ENCODE results near the gene VMP1. TPM values are rescaled to one million over a fixed set of nuclear protein-coding genes. Genes with fewer than 3 reads are reported as not detected.
"Not testable (repeated sequence)": the region's sequence is repeated elsewhere in the genome, so short reads cannot be mapped to it uniquely, and the experiment has no call there.

VMP1 gene
- total RNA-seq, 2 experiments from 2014 or later: 239 to 248 TPM

GRCh38 chr17:59837308-59838051 is 130.0 kb downstream of the VMP1 start:
- H3K4me1 Mint-ChIP-seq (ENCODE audit: low read depth): peaks cover 28% of the 10 kb centered on the region
- H3K27ac Mint-ChIP-seq: peak overlapping the region; percentile 99
- intact Hi-C loops (cut with micrococcal nuclease): loop anchor here (1.0 to 2.0 kb wide), 2 partner anchors 8 to 51 kb away; no protein-coding TSS in a partner anchor
- peaks cover 2% of the 10 kb centered on the region for H3K27me3 Mint-ChIP-seq
- DNase-seq (peak; percentile 82), ATAC-seq (peak; percentile 86)
- POLR2A ChIA-PET: interaction anchor here (0.7 to 27.9 kb wide), 13 partner anchors 9 to 1494 kb away, joined by 3 to 1156 read pairs (median 7); partner anchors contain the start of genes CLTC, PTRH2 and VMP1
- peak overlapping the region; percentile 83 for H3K4me3 Mint-ChIP-seq
- peaks cover 66% of the 10 kb centered on the region for H3K36me3 Mint-ChIP-seq (ENCODE audit: low read depth)
- TF ChIP-seq, protein P1, sequence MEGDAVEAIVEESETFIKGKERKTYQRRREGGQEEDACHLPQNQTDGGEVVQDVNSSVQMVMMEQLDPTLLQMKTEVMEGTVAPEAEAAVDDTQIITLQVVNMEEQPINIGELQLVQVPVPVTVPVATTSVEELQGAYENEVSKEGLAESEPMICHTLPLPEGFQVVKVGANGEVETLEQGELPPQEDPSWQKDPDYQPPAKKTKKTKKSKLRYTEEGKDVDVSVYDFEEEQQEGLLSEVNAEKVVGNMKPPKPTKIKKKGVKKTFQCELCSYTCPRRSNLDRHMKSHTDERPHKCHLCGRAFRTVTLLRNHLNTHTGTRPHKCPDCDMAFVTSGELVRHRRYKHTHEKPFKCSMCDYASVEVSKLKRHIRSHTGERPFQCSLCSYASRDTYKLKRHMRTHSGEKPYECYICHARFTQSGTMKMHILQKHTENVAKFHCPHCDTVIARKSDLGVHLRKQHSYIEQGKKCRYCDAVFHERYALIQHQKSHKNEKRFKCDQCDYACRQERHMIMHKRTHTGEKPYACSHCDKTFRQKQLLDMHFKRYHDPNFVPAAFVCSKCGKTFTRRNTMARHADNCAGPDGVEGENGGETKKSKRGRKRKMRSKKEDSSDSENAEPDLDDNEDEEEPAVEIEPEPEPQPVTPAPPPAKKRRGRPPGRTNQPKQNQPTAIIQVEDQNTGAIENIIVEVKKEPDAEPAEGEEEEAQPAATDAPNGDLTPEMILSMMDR (IDR thresholded peaks at IDR 0.05): no peak
- H3K9me3 Mint-ChIP-seq: no peaks in the 10 kb centered on the region
- CTCF ChIA-PET: interaction anchor here (1.0 to 5.8 kb wide), 6 partner anchors 10 to 85 kb away, joined by 3 to 51 read pairs (median 7); no protein-coding TSS in a partner anchor

DNA sequence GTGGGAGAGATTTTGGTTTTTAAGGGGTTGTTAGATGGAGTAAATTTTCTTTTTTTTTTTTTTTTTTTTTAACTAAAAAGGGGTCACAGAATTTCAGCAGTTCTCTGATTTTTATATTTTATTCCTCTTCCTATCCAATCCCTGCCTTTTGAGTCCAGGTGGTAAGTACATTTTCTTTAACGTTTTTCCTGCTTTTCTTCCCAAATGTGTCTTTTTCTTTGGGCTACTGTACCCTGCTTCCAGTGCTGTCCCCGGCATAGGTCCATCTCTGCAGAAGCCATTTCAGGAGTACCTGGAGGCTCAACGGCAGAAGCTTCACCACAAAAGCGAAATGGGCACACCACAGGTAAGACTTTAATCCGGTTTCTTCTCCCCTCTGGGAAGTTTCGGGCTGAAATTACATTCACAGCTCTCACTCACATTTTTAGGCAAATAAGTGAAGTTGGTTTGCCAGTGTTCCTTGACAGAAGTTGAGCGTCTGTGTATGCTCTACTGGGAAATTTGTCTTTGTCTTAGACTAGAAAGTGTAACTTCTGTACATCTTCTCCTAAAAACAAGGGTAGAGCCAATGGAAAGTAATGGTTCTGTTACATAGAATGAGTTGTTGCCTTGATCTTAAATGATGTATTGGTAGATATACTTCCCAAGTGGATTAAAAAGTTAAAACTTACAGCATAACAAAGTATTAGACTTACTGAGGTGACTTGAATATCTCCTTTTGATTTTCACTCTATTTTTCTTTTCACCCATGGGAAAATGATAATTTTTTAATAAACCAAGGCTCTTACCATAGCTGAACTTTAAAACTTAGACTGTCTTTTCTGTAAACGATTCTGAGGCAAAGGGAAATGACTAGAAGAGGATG is 130.8 kb downstream of the VMP1 start:
- Mint-ChIP-seq H3K9me3 (no peaks in the 10 kb centered on the region), H3K36me3 (ENCODE audit: low read depth) (peaks cover 71% of the 10 kb centered on the region), H3K27ac (peak overlapping the region; percentile 99), H3K4me3 (peak overlapping the region; percentile 83), H3K27me3 (peaks cover 2% of the 10 kb centered on the region), H3K4me1 (ENCODE audit: low read depth) (peaks cover 28% of the 10 kb centered on the region)
- ChIA-PET CTCF (interaction anchor here (0.6 to 5.8 kb wide), 8 partner anchors 10 to 90 kb away, joined by 3 to 51 read pairs (median 3); no protein-coding TSS in a partner anchor), POLR2A (interaction anchor here (1.0 to 27.9 kb wide), 16 partner anchors 9 to 1504 kb away, joined by 3 to 1156 read pairs (median 12); partner anchors contain the start of genes CLTC, PTRH2, RPS6KB1 and TUBD1)
- no peak for ATAC-seq
- DNase-seq: peak; percentile 45
- intact Hi-C loops (cut with micrococcal nuclease): no loop called here
- TF ChIP-seq, protein P1 (IDR thresholded peaks at IDR 0.05): no peak

- TF ChIP-seq, protein P1 (IDR thresholded peaks at IDR 0.05): no peak
- Mint-ChIP-seq H3K4me3 (peak overlapping the region; percentile 83), H3K36me3 (ENCODE audit: low read depth) (peaks cover 63% of the 10 kb centered on the region), H3K4me1 (ENCODE audit: low read depth) (peaks cover 28% of the 10 kb centered on the region), H3K27me3 (peaks cover 2% of the 10 kb centered on the region), H3K27ac (peak overlapping the region; percentile 99), H3K9me3 (no peaks in the 10 kb centered on the region)
- POLR2A ChIA-PET: interaction anchor here (0.6 to 27.9 kb wide), 18 partner anchors 11 to 1505 kb away, joined by 3 to 1156 read pairs (median 6); partner anchors contain the start of genes PTRH2, RPS6KB1, TUBD1 and VMP1
- ATAC-seq: no peak
- no peak for DNase-seq
- CTCF ChIA-PET: interaction anchor here (0.7 to 5.8 kb wide), 9 partner anchors 9 to 87 kb away, joined by 3 to 51 read pairs (median 5); no protein-coding TSS in a partner anchor
- intact Hi-C loops (cut with micrococcal nuclease): loop anchor here (1.0 kb wide), 1 partner anchor 9 kb away; no protein-coding TSS in a partner anchor
These were observed 132.3 kb downstream of the VMP1 start for GRCh38 chr17:59839651-59840328.

- peaks cover 2% of the 10 kb centered on the region for H3K27me3 Mint-ChIP-seq
- peak overlapping the region; percentile 99 for H3K27ac Mint-ChIP-seq
- ATAC-seq: no peak
- CTCF ChIA-PET: interaction anchor here (1.0 to 5.8 kb wide), 7 partner anchors 10 to 86 kb away, joined by 4 to 51 read pairs (median 5); no protein-coding TSS in a partner anchor
- peaks cover 63% of the 10 kb centered on the region for H3K36me3 Mint-ChIP-seq (ENCODE audit: low read depth)
- H3K9me3 Mint-ChIP-seq: no peaks in the 10 kb centered on the region
- DNase-seq: peak; percentile 41
- peak overlapping the region; percentile 83 for H3K4me3 Mint-ChIP-seq
- H3K4me1 Mint-ChIP-seq (ENCODE audit: low read depth): peaks cover 35% of the 10 kb centered on the region
- TF ChIP-seq, protein P1 (IDR thresholded peaks at IDR 0.05): no peak
- POLR2A ChIA-PET: interaction anchor here (0.6 to 27.9 kb wide), 17 partner anchors 10 to 1506 kb away, joined by 3 to 1156 read pairs (median 8); partner anchors contain the start of genes CLTC, PTRH2, RPS6KB1 and TUBD1
- intact Hi-C loops (cut with micrococcal nuclease): loop anchor here (1.0 kb wide), 1 partner anchor 10 kb away; no protein-coding TSS in a partner anchor
These were observed 133.1 kb downstream of the VMP1 start for GRCh38 chr17:59840329-59841090.

GRCh38 chr17:59841091-59841881 is 133.8 kb downstream of the VMP1 start:
- H3K27ac Mint-ChIP-seq: peak overlapping the region; percentile 99
- intact Hi-C loops (cut with micrococcal nuclease); ATAC-seq; H3K27me3 Mint-ChIP-seq; H3K9me3 Mint-ChIP-seq: not testable (repeated sequence)
- peaks cover 38% of the 10 kb centered on the region for H3K4me1 Mint-ChIP-seq (ENCODE audit: low read depth)
- ChIA-PET POLR2A (interaction anchor here (0.6 to 27.9 kb wide), 13 partner anchors 9 to 1507 kb away, joined by 3 to 1156 read pairs (median 23); partner anchors contain the start of genes CLTC, PTRH2, RPS6KB1 and TUBD1), CTCF (interaction anchor here (1.0 to 5.8 kb wide), 7 partner anchors 10 to 89 kb away, joined by 4 to 51 read pairs (median 5); no protein-coding TSS in a partner anchor)
- peaks cover 62% of the 10 kb centered on the region for H3K36me3 Mint-ChIP-seq (ENCODE audit: low read depth)
- DNase-seq: peak; percentile 54
- H3K4me3 Mint-ChIP-seq: peak overlapping the region; percentile 83

Data from activated CD8-positive, alpha-beta T cell treated with anti-CD3 and anti-CD28 coated beads for 36 hours (primary cell).